Keratinocyte (primary cell): ENCODE data around the gene NRP1. TPM values are rescaled to one million over a fixed set of nuclear protein-coding genes. Genes with fewer than 3 reads are reported as not detected.

Source experiments
- DNase-seq: peaks from one replicate; pipeline ENCODE4 v3.0.0-alpha.2; 2011; ENCODE audit warnings: low read depth, missing footprints, low spot score
- FAIRE-seq: peaks from 2 replicates; lab custom pipeline; 2011; peaks lifted over from hg19 to GRCh38; lab: Jason Lieb, UNC
- H2AFZ ChIP-seq: 2 replicates; pipeline ENCODE4 v1.6.0; 2012; ENCODE audit warnings: low read length, control low read depth, inconsistent platforms; ENCODE audit not compliant: control insufficient read depth
- H3K27ac ChIP-seq: 2 replicates; pipeline ENCODE4 v1.5.1; 2011; ENCODE audit warnings: low read length; ENCODE audit not compliant: control insufficient read depth, insufficient read depth
- H3K27me3 ChIP-seq: 3 replicates; pipeline ENCODE4 v1.6.0; 2011; ENCODE audit warnings: low read length; ENCODE audit not compliant: control insufficient read depth, insufficient read depth; ENCODE audit errors: extremely low read depth
- H3K36me3 ChIP-seq, 2 experiments: 2 replicates in 1 of 2; 3 replicates in 1 of 2; pipeline ENCODE4 v1.5.1; 2011; ENCODE audit warnings: low read length in 2 of 2, mild to moderate bottlenecking in 1 of 2; ENCODE audit not compliant: control insufficient read depth in 2 of 2, insufficient read depth in 2 of 2; ENCODE audit errors: extremely low read depth in 1 of 2
- H3K4me1 ChIP-seq: 3 replicates; pipeline ENCODE4 v1.5.1; 2011; ENCODE audit warnings: low read length; ENCODE audit not compliant: control insufficient read depth, insufficient read depth; ENCODE audit errors: extremely low read depth
- H3K4me2 ChIP-seq: 3 replicates; pipeline ENCODE4 v1.6.0; 2011; ENCODE audit warnings: low read depth, low read length; ENCODE audit not compliant: control insufficient read depth, insufficient read depth; ENCODE audit errors: extremely low read depth
- H3K4me3 ChIP-seq, 3 experiments: fragments of 200-600 bp in 1 of 3; sonication (generic) in 1 of 3; 2 replicates in 2 of 3; 3 replicates in 1 of 3; pipeline ENCODE4 v1.5.1; 2011 to 2016; ENCODE audit warnings: low read length in 3 of 3, mild to moderate bottlenecking in 3 of 3, control low read depth in 2 of 3, inconsistent platforms in 1 of 3, low read depth in 1 of 3, mixed read lengths in 1 of 3, mixed run types in 1 of 3, moderate library complexity in 1 of 3; ENCODE audit not compliant: control insufficient read depth in 2 of 3, insufficient read depth in 2 of 3; ENCODE audit errors: extremely low read depth in 1 of 3
- H3K79me2 ChIP-seq: 2 replicates; pipeline ENCODE4 v1.6.0; 2012; ENCODE audit warnings: low read length; ENCODE audit not compliant: control insufficient read depth, insufficient read depth
- H3K9ac ChIP-seq: 3 replicates; pipeline ENCODE4 v1.6.0; 2011; ENCODE audit warnings: low read length; ENCODE audit not compliant: control insufficient read depth, insufficient read depth; ENCODE audit errors: extremely low read depth
- H3K9me1 ChIP-seq: 3 replicates; pipeline ENCODE4 v1.6.0; 2011; ENCODE audit warnings: low read length; ENCODE audit not compliant: control insufficient read depth, insufficient read depth; ENCODE audit errors: extremely low read depth
- H3K9me3 ChIP-seq: 2 replicates; pipeline ENCODE4 v1.5.1; 2012; ENCODE audit warnings: low read depth, low read length; ENCODE audit not compliant: control insufficient read depth
- H4K20me1 ChIP-seq: 3 replicates; pipeline ENCODE4 v1.6.0; 2011; ENCODE audit warnings: low read length; ENCODE audit not compliant: control insufficient read depth, insufficient read depth; ENCODE audit errors: extremely low read depth
- EZH2 ChIP-seq: IDR thresholded peaks from one replicate; pipeline ENCODE4 v1.6.1; 2012; ENCODE audit warnings: inconsistent platforms, mild to moderate bottlenecking, low read length, moderate library complexity
- dilution Hi-C: fragments of 300-500 bp; cut with MboI; formaldehyde crosslinking; loops from one replicate; pipeline ENCODE4 v1.7.0; 2020; ENCODE audit warnings: low sequenced_read_pairs; ENCODE audit not compliant: extremely low pct_ligation_motif_present
- polyA plus RNA-seq, 5 experiments: library from polyadenylated mRNA; depleted of rRNA in 3 of 5; stranded (reverse) in 3 of 5; stranded (forward) in 1 of 5; unstranded in 1 of 5; fragments of >200 nt; gene quantifications; 1 replicate in 1 of 5; 2 replicates in 3 of 5; 3 replicates in 1 of 5; pipeline versions ENCODE4 v1.2.1 to v1.2.3, GENCODE V29; 2011 to 2012; ENCODE audit warnings: missing spikeins in 2 of 5, low read depth in 1 of 5, low replicate concordance in 1 of 5
- TF ChIP-seq, protein P1 (sequence below), 3 experiments: IDR thresholded peaks in 1 of 3; conservative IDR thresholded peaks in 1 of 3; optimal IDR thresholded peaks in 1 of 3; 2 replicates in 2 of 3; 3 replicates in 1 of 3; pipeline versions ENCODE3 to v1.5.1; 2011; ENCODE audit warnings: low read length in 3 of 3, mild to moderate bottlenecking in 3 of 3, moderate library complexity in 2 of 3, control low read depth in 1 of 3, inconsistent platforms in 1 of 3; ENCODE audit not compliant: insufficient read depth in 2 of 3; ENCODE audit errors: extremely low read depth in 1 of 3

The NRP1 gene
- polyA plus RNA-seq, 1 donor (not counting 4 experiments of a cell fraction or from before 2014, with no cell fraction given): 36.2 TPM

DNA sequence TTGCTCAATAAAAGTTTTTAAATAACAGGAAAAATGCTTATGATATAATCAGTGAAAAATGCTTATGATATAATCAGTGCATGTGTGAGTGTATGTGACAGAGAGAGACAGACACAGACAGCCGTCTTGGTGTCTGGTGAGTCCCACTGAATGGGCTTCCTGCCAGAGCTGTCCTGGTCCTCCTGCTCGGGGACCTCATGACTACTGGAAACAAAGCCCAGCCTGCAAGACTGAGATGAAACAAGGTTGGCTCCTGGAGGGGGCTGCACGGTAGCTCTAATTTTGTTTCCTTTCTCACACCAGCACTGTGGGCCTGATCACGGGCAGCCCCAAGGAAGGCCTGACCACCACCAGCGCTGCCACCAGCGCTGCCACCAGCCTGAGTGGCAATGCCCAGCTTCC is 57.3 kb downstream of the NRP1 start:
- FAIRE-seq: peak; percentile 9
- H3K79me2 ChIP-seq: peaks cover 39% of the 10 kb centered on the region

DNA sequence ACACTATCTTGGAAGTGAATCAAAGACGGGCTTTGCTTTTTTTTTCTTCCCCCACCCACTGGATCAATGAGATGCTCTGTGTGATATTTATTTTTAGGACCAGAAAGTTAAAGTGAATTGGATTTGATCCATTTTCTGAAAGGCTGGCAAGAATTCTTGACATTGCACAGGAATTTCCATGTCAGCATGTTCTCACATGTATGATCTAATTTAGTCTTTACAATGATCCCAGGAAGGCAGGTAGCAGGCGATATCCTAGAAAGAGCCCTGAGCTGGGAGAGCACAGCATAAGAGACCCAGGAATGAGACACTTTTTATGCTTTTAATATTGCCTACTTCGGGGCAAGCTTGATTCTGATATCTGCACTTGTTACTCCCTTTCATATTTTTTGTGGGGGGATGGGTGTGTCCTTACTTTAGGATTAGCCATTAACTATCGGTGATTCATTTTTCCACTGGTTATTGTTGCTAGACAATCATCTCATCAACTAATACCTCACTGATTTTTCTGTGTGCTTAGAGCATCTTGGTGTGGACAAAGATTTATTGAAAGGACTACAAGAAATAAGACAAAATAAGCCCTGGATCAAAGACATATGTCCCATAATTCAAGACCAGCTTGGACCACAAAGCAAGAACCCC is 58.1 kb downstream of the NRP1 start:
- H3K4me3 ChIP-seq: no peak overlapping the region
- no peaks in the 10 kb centered on the region for H4K20me1 ChIP-seq
- peaks cover 40% of the 10 kb centered on the region for H3K79me2 ChIP-seq
- no peaks in the 10 kb centered on the region for H3K9me3 ChIP-seq
- FAIRE-seq (peak; percentile 39), DNase-seq (no peak)
- H3K4me1 ChIP-seq: peaks cover 40% of the 10 kb centered on the region
- TF ChIP-seq EZH2: no peak
- TF ChIP-seq, protein P1, sequence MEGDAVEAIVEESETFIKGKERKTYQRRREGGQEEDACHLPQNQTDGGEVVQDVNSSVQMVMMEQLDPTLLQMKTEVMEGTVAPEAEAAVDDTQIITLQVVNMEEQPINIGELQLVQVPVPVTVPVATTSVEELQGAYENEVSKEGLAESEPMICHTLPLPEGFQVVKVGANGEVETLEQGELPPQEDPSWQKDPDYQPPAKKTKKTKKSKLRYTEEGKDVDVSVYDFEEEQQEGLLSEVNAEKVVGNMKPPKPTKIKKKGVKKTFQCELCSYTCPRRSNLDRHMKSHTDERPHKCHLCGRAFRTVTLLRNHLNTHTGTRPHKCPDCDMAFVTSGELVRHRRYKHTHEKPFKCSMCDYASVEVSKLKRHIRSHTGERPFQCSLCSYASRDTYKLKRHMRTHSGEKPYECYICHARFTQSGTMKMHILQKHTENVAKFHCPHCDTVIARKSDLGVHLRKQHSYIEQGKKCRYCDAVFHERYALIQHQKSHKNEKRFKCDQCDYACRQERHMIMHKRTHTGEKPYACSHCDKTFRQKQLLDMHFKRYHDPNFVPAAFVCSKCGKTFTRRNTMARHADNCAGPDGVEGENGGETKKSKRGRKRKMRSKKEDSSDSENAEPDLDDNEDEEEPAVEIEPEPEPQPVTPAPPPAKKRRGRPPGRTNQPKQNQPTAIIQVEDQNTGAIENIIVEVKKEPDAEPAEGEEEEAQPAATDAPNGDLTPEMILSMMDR (optimal IDR thresholded peaks at IDR 0.05 in 1 of 3, IDR thresholded peaks at IDR 0.05 in 1 of 3, conservative IDR thresholded peaks at IDR 0.05 in 1 of 3; ENCODE audit: extremely low read depth in 1 of 3, insufficient read depth in 2 of 3, low read length in 3 of 3): no peak
- peaks cover 0 to 1% of the 10 kb centered on the region in 2 experiments for H3K36me3 ChIP-seq
- H3K9ac ChIP-seq: peak overlapping the region; percentile 18
- dilution Hi-C loops: no loop called here
- H2AFZ ChIP-seq: no peak overlapping the region
- H3K9me1 ChIP-seq: no peaks in the 10 kb centered on the region
- H3K27ac ChIP-seq: peak overlapping the region; percentile 61
- peak overlapping the region; percentile 61 for H3K4me2 ChIP-seq
- no peaks in the 10 kb centered on the region for H3K27me3 ChIP-seq

More for the DNA sequence above, 57.3 kb downstream of the NRP1 start:
- Histone ChIP-seq H3K27me3 (no peaks in the 10 kb centered on the region), H4K20me1 (no peaks in the 10 kb centered on the region), H3K9me1 (no peaks in the 10 kb centered on the region), H3K4me1 (peaks cover 40% of the 10 kb centered on the region), H3K4me2 (peak overlapping the region; percentile 29), H2AFZ (no peak overlapping the region), H3K27ac (peak overlapping the region; percentile 61), H3K9me3 (no peaks in the 10 kb centered on the region), H3K4me3 (no peak overlapping the region), H3K9ac (peak overlapping the region; percentile 20), H3K36me3 (peaks cover 0 to 6% of the 10 kb centered on the region in 2 experiments)
- dilution Hi-C loops: no loop called here
- no peak for DNase-seq
- TF ChIP-seq, protein P1 (optimal IDR thresholded peaks at IDR 0.05 in 1 of 3, IDR thresholded peaks at IDR 0.05 in 1 of 3, conservative IDR thresholded peaks at IDR 0.05 in 1 of 3; ENCODE audit: extremely low read depth in 1 of 3, insufficient read depth in 2 of 3, low read length in 3 of 3): no peak
- no peak for TF ChIP-seq EZH2
